ENCODE data around the gene FKBP2. TPM values are rescaled to one million over a fixed set of nuclear protein-coding genes. Genes with fewer than 3 reads are reported as not detected.
A peak's percentile ranks its signal among the peaks of the same experiment; 100 is the strongest.

FKBP2 gene
- total RNA-seq, 1 experiment from 2014 or later, result 41.0 TPM

GRCh38 chr11:64202992-64203391 is 37.9 kb upstream of the FKBP2 start:
- H2BK15ac ChIP-seq (ENCODE audit: low read depth, low read length), result no peak overlapping the region
- no peaks in the 10 kb centered on the region for H3K4me1 ChIP-seq (ENCODE audit: insufficient read depth, low read length)
- H2BK120ac ChIP-seq (ENCODE audit: low read depth, low read length, poor library complexity, severe bottlenecking), result no peak overlapping the region
- H4K5ac ChIP-seq (ENCODE audit: insufficient read length, low read depth, low read length), result no peak overlapping the region
- H3K27me3 ChIP-seq (ENCODE audit: insufficient read depth, low read length), result no peaks in the 10 kb centered on the region
- no peak overlapping the region for H3K18ac ChIP-seq (ENCODE audit: insufficient read length, low read depth, low read length)
- H2BK20ac ChIP-seq (ENCODE audit: low read depth, low read length, poor library complexity, severe bottlenecking), result no peak overlapping the region
- Mint-ChIP-seq H3K4me3 (no peak overlapping the region), H3K4me1 (peaks cover 13 to 14% of the 10 kb centered on the region in 2 experiments), H3K27ac (peak overlapping the region in 2 of 3 experiments; percentile 30 to 79; a peak in 4 of 7 replicates), H3K9me3 (no peaks in the 10 kb centered on the region; a peak in 1 of 5 replicates), H3K36me3 (ENCODE audit: insufficient read depth in 1 of 3, low read depth in 3 of 3) (peaks cover 44 to 92% (median 82%) of the 10 kb centered on the region in 3 experiments; a peak in 6 of 7 replicates), H3K27me3 (ENCODE audit: low read depth) (no peaks in the 10 kb centered on the region)
- H3K79me2 ChIP-seq (ENCODE audit: insufficient read depth, low read length), result no peaks in the 10 kb centered on the region
- no peak overlapping the region for H2BK5ac ChIP-seq (ENCODE audit: insufficient read length, low read length)
- H2AFZ ChIP-seq (ENCODE audit: low read length), result no peak overlapping the region
- DNase-seq, result no peak
- no peak overlapping the region for H3K23ac ChIP-seq (ENCODE audit: insufficient read length, low read depth, low read length)
- no peak overlapping the region for H3K4me2 ChIP-seq (ENCODE audit: insufficient read depth, insufficient read length, low read length)
- H3K79me1 ChIP-seq (ENCODE audit: insufficient read depth, low read depth, low read length, poor library complexity, severe bottlenecking), result no peaks in the 10 kb centered on the region
- no peaks in the 10 kb centered on the region for H3K9me3 ChIP-seq (ENCODE audit: control insufficient read depth, low read depth, low read length)
- no peak overlapping the region for H3K4ac ChIP-seq (ENCODE audit: low read depth, low read length)
- no peak overlapping the region for H4K91ac ChIP-seq (ENCODE audit: insufficient read length, low read depth, low read length)
- H3K27ac ChIP-seq (ENCODE audit: insufficient read length, low read depth, low read length), result no peak overlapping the region
- no peak overlapping the region for H2AK5ac ChIP-seq (ENCODE audit: insufficient read length, low read length)
- no peak for TF ChIP-seq CTCF (conservative IDR thresholded peaks at IDR 0.05)
- no peaks in the 10 kb centered on the region for H4K20me1 ChIP-seq (ENCODE audit: control insufficient read depth, insufficient read depth, insufficient read length)
- H3T11ph ChIP-seq (ENCODE audit: low read length), result no peak overlapping the region
- no peak overlapping the region for H2BK12ac ChIP-seq (ENCODE audit: insufficient read length, low read depth, low read length)
- H3K14ac ChIP-seq (ENCODE audit: insufficient read depth, low read length), result no peak overlapping the region; the same call in 1 of the 2 replicates
- no peak overlapping the region for H3K9ac ChIP-seq (ENCODE audit: extremely low read depth, insufficient read length, low read length)
- H3K23me2 ChIP-seq (ENCODE audit: insufficient read length, low read depth, low read length, poor library complexity, severe bottlenecking), result no peaks in the 10 kb centered on the region
- no CpG with 5 or more reads among the region's 9 CpGs for WGBS (ENCODE audit: extremely low coverage, insufficient read length, low lambda C conversion rate)
- H4K8ac ChIP-seq (replicated peaks; ENCODE audit: insufficient read length, low read depth, low read length), result no peak overlapping the region
- no peak overlapping the region for H3K56ac ChIP-seq (ENCODE audit: insufficient read length, low read depth, low read length)
